K562 (cell line): ENCODE results near the gene RPL27. TPM values are rescaled to one million over a fixed set of nuclear protein-coding genes. Genes with fewer than 3 reads are reported as not detected.
A peak's percentile ranks its signal among the peaks of the same experiment; 100 is the strongest.

Source experiments
- CBX3 ChIP-seq, 2 experiments: IDR thresholded peaks; 1 replicate in 1 of 2; 2 replicates in 1 of 2; pipeline ENCODE4 v1.6.1; 2012; ENCODE audit warnings: inconsistent platforms in 2 of 2, low read length in 2 of 2, borderline replicate concordance in 1 of 2, control low read depth in 1 of 2
- RFX1 ChIP-seq: fragments of 450-650 bp; IDR thresholded peaks from 2 replicates; pipeline ENCODE4 v1.6.1; 2016; ENCODE audit warnings: mild to moderate bottlenecking, moderate library complexity
- TAF1 ChIP-seq: IDR thresholded peaks from 2 replicates; pipeline ENCODE4 v1.6.1; 2011; ENCODE audit warnings: mild to moderate bottlenecking, low read length, moderate library complexity; ENCODE audit not compliant: insufficient read depth, control insufficient read depth, severe bottlenecking; ENCODE audit errors: extremely low read depth
- ZC3H8 ChIP-seq: fragments of 450-650 bp; IDR thresholded peaks from 2 replicates; pipeline ENCODE4 v1.6.1; 2017
- ZNF316 ChIP-seq: fragments of 450-650 bp; IDR thresholded peaks from 2 replicates; pipeline ENCODE4 v1.6.1; 2016
- polyA plus RNA-seq, 8 experiments: library from polyadenylated mRNA; depleted of rRNA in 4 of 8; stranded (reverse) in 5 of 8; unstranded in 3 of 8; fragments of >200 nt; fragmentation: Nextera tagmentation in 2 of 8; fragmentation: Illumina TruSeq in 1 of 8; extraction: Ambion mirVana in 2 of 8; extraction: Trizol in 1 of 8; gene quantifications; 2 replicates each; pipeline versions ENCODE4 v1.2.1 to v1.2.3, GENCODE V29; 2011 to 2014; ENCODE audit warnings: inconsistent platforms in 1 of 8, missing spikeins in 1 of 8
- total RNA-seq, 7 experiments: library from RNA; depleted of rRNA in 6 of 7; stranded (reverse); fragments of >200 nt in 6 of 7; fragmentation: Illumina TruSeq in 2 of 7; extraction: Trizol in 2 of 7; gene quantifications; 2 replicates each; pipeline versions ENCODE4 v1.2.1 to v1.2.3, GENCODE V29; 2011 to 2021; ENCODE audit warnings: low replicate concordance in 1 of 7
- TF ChIP-seq, protein P1 (sequence below), 2 experiments: fragments of 450-650 bp in 1 of 2; sonication (generic) in 1 of 2; formaldehyde crosslinking in 1 of 2; IDR thresholded peaks; 2 replicates each; pipeline versions ENCODE4 v1.7.1 to v1.9.0; 2016 to 2022; ENCODE audit warnings: inconsistent platforms in 1 of 2, mild to moderate bottlenecking in 1 of 2, missing genetic modification reagents in 1 of 2
- TF ChIP-seq, protein P2 (sequence below), 3 experiments: fragments of 200-800 bp in 1 of 3; fragments of 250-450 bp in 1 of 3; fragments of 450-650 bp in 1 of 3; sonication (Bioruptor Pico) in 1 of 3; sonication (Bioruptor generic) in 1 of 3; formaldehyde crosslinking in 1 of 3; IDR thresholded peaks; 2 replicates each; pipeline versions ENCODE4 v1.6.1 to v1.8.0; 2016 to 2022; ENCODE audit warnings: mild to moderate bottlenecking in 2 of 3, missing genetic modification characterization in 2 of 3, missing compliant biosample characterization in 1 of 3, moderate library complexity in 1 of 3
- TF ChIP-seq, protein P3 (sequence below), 2 experiments: fragments of 450-650 bp; conservative IDR thresholded peaks; 2 replicates each; pipeline ENCODE4 v1.6.1; 2017; ENCODE audit warnings: mild to moderate bottlenecking in 2 of 2, moderate library complexity in 2 of 2

RPL27 gene
- total and polyA plus RNA-seq, 9 of the 15 experiments (the other 6 are each of a cell fraction or from before 2014, with no cell fraction given) = 1,539 to 6,155 (median 3,710) TPM

DNA sequence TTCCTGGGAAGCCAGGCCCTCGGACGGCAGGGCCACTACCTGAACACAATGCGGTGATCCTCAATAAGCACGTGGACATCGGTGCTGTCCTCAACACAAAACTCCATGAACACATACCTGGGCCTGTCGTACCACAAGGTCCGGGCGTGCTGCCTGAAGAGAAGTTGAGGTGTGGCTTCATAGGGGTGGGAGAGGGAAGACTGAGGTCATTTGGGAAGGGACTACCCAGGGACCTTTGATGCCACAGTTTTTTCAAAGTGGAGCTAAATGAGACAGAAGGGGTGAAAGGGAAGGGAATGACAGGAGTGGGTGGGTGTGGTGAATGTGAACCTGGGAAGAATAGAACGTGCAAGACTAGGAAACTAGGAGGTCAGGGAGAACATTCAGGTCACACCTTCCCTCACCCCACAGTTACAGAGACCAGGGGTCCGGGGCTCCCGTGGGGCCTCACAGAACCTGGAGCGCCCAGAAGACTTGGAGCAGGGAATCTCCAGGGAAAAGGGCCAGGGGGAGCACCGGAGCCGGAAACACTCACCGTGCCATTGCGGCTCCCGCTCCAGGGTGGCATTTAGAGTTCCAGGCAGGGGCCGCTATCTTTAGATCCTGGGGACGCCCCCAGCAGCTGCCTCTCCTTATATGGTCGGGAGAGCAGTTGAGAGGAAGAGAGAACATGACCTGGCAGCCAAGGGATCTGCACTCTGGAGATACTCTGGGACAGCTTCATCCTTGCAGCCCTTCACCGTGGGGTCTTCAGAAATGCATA, 18.5 kb upstream of the RPL27 start, which contains the start of gene PTGES3L (continued):
- TF ChIP-seq, protein P1, sequence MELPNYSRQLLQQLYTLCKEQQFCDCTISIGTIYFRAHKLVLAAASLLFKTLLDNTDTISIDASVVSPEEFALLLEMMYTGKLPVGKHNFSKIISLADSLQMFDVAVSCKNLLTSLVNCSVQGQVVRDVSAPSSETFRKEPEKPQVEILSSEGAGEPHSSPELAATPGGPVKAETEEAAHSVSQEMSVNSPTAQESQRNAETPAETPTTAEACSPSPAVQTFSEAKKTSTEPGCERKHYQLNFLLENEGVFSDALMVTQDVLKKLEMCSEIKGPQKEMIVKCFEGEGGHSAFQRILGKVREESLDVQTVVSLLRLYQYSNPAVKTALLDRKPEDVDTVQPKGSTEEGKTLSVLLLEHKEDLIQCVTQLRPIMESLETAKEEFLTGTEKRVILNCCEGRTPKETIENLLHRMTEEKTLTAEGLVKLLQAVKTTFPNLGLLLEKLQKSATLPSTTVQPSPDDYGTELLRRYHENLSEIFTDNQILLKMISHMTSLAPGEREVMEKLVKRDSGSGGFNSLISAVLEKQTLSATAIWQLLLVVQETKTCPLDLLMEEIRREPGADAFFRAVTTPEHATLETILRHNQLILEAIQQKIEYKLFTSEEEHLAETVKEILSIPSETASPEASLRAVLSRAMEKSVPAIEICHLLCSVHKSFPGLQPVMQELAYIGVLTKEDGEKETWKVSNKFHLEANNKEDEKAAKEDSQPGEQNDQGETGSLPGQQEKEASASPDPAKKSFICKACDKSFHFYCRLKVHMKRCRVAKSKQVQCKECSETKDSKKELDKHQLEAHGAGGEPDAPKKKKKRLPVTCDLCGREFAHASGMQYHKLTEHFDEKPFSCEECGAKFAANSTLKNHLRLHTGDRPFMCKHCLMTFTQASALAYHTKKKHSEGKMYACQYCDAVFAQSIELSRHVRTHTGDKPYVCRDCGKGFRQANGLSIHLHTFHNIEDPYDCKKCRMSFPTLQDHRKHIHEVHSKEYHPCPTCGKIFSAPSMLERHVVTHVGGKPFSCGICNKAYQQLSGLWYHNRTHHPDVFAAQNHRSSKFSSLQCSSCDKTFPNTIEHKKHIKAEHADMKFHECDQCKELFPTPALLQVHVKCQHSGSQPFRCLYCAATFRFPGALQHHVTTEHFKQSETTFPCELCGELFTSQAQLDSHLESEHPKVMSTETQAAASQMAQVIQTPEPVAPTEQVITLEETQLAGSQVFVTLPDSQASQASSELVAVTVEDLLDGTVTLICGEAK (IDR thresholded peaks at IDR 0.05) = peak; percentile 71
- TF ChIP-seq, protein P1 (CRISPR knock-in tag; IDR thresholded peaks at IDR 0.05) = no peak
- TF ChIP-seq TAF1 = no peak
- TF ChIP-seq, protein P2, sequence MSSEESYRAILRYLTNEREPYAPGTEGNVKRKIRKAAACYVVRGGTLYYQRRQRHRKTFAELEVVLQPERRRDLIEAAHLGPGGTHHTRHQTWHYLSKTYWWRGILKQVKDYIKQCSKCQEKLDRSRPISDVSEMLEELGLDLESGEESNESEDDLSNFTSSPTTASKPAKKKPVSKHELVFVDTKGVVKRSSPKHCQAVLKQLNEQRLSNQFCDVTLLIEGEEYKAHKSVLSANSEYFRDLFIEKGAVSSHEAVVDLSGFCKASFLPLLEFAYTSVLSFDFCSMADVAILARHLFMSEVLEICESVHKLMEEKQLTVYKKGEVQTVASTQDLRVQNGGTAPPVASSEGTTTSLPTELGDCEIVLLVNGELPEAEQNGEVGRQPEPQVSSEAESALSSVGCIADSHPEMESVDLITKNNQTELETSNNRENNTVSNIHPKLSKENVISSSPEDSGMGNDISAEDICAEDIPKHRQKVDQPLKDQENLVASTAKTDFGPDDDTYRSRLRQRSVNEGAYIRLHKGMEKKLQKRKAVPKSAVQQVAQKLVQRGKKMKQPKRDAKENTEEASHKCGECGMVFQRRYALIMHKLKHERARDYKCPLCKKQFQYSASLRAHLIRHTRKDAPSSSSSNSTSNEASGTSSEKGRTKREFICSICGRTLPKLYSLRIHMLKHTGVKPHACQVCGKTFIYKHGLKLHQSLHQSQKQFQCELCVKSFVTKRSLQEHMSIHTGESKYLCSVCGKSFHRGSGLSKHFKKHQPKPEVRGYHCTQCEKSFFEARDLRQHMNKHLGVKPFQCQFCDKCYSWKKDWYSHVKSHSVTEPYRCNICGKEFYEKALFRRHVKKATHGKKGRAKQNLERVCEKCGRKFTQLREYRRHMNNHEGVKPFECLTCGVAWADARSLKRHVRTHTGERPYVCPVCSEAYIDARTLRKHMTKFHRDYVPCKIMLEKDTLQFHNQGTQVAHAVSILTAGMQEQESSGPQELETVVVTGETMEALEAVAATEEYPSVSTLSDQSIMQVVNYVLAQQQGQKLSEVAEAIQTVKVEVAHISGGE (CRISPR knock-in tag; IDR thresholded peaks at IDR 0.05) = peak in 1 of 3 experiments; percentile 93; a peak in 2 of 6 replicates
- TF ChIP-seq ZNF316 = no peak
- peak; percentile 12; the same call in 1 of the 2 replicates for TF ChIP-seq ZC3H8
- TF ChIP-seq, protein P3, sequence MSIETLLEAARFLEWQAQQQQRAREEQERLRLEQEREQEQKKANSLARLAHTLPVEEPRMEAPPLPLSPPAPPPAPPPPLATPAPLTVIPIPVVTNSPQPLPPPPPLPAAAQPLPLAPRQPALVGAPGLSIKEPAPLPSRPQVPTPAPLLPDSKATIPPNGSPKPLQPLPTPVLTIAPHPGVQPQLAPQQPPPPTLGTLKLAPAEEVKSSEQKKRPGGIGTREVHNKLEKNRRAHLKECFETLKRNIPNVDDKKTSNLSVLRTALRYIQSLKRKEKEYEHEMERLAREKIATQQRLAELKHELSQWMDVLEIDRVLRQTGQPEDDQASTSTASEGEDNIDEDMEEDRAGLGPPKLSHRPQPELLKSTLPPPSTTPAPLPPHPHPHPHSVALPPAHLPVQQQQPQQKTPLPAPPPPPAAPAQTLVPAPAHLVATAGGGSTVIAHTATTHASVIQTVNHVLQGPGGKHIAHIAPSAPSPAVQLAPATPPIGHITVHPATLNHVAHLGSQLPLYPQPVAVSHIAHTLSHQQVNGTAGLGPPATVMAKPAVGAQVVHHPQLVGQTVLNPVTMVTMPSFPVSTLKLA (conservative IDR thresholded peaks at IDR 0.05) = peak in 1 of 2 experiments; percentile 54; a peak in 2 of 4 replicates
- TF ChIP-seq CBX3 (IDR thresholded peaks at IDR 0.05; ENCODE audit: borderline replicate concordance in 1 of 2, low read length in 2 of 2) = no peak
- no peak for TF ChIP-seq RFX1
